ENCODE results near the gene ZRANB2.

ZRANB2 gene

DNA sequence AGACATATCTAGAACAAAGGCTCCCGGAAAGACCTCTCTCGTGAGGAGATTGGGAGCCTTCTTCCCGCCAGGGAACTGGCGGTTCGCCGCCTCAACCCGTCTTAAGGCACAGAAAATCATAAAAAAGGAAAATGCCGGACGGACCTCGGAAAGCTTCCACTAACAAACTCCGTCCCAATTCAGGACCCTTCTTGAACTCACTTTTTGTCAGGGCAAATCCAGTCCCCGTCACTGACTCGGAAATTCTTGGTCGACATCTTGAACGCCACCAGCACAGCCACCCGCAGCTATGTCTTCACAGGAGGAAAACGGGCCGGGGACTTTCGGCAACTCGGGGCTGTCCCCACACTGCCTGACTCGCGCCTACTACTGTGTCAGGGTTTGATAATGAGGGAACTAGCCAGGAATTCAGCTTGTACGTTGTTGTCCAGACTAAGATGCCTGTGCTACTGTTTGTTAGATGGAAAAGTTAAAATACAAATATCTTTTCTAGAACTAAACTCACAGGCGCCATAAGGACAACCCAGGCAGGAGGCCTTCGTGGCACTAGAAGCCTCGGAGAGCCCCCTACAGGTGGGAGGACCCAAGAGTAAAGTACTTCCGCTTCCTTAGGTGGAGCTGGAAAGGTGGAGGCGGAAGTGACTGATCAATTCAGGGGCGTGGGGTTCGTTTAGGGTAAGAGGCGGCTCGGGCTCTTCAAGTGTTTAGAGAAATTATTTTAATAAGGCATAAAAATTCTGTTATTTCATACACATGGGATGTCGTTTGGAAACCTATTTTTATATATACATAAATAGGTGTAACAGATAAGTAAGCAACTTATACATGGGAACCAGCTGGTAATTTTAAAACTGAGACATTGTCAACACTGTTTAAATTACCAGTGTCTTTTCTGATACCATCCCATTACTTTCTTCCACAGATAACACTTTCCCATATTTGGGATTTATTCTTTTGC is at the start of gene ZRANB2:
ZRANB2 (minus strand) TSS at position 297 of the 958 bp plus-strand sequence; CDS start at position 257, 40 bp downstream.
- DNase-seq (ENCODE audit: low read depth in 2 of 2), result peak; percentile 73 to 78

- DNase-seq (ENCODE audit: low read depth in 2 of 2), result no peak
Measured at GRCh38 chr1:71128060-71128459, 47.2 kb upstream of the ZRANB2 start.

- DNase-seq (ENCODE audit: low read depth in 2 of 2), result no peak
Measured at GRCh38 chr1:71118086-71118485, 37.3 kb upstream of the ZRANB2 start.

- no peak for DNase-seq (ENCODE audit: low read depth in 2 of 2)
Measured at GRCh38 chr1:71116729-71117128, 35.9 kb upstream of the ZRANB2 start.

- DNase-seq (ENCODE audit: low read depth in 2 of 2), result no peak
Measured at GRCh38 chr1:71106658-71107322, 26.0 kb upstream of the ZRANB2 start.

GRCh38 chr1:71104417-71104816 is 23.6 kb upstream of the ZRANB2 start:
- DNase-seq (ENCODE audit: low read depth in 2 of 2), result no peak

- no peak for DNase-seq (ENCODE audit: low read depth in 2 of 2)
Measured at GRCh38 chr1:71101839-71102376, 21.1 kb upstream of the ZRANB2 start.

- DNase-seq (ENCODE audit: low read depth in 2 of 2), result no peak
Measured at GRCh38 chr1:71097428-71097827, 16.6 kb upstream of the ZRANB2 start.

GRCh38 chr1:71094913-71095312 is 14.1 kb upstream of the ZRANB2 start:
- no peak for DNase-seq (ENCODE audit: low read depth in 2 of 2)

DNA sequence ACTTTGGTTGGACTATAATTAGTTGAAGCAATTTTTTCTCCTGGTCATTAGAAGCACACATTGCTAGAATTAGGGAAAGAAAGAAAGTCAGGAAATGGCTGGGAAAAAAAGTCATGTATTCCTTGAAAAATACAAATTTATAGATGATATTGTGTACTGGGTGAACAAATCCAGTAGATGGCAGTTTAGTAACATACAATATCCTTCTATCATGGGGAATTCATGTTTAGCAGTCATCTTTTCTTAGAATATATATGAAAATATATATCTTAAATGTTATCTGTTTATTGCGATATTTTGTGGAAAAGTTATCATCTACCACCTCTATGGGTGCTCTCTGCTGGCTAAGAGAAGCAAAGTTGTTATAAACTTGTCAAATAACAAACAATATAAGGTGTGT is 13.1 kb upstream of the ZRANB2 start:
- no peak for DNase-seq (ENCODE audit: low read depth in 2 of 2)

- DNase-seq (ENCODE audit: low read depth in 2 of 2), result no peak
Measured at GRCh38 chr1:71089536-71090270, 8.9 kb upstream of the ZRANB2 start.

GRCh38 chr1:71088645-71089287 is 7.9 kb upstream of the ZRANB2 start:
- no peak for DNase-seq (ENCODE audit: low read depth in 2 of 2)

DNA sequence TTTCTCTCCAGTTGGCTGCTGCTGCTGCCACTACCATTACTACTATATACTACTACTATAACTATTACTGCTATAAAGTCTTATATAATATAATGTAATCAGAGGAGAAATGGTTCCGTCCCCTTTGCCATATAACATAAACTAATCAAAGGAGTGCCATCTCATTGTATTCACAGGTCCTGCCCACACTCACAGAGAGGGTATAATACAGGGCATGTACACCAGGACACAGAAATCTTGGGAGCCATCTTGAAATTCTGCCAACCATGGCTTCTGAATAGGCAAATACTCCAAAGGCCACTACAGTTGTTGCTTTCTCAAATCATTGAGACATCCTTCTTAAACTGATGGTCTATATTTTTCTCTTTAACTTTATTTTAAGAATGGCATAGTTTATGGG is 6.9 kb upstream of the ZRANB2 start:
- DNase-seq (ENCODE audit: low read depth in 2 of 2), result no peak

- no peak for DNase-seq (ENCODE audit: low read depth in 2 of 2)
Measured at GRCh38 chr1:71087060-71087459, 6.2 kb upstream of the ZRANB2 start.

- no peak for DNase-seq (ENCODE audit: low read depth in 2 of 2)
Measured at GRCh38 chr1:71086331-71086730, 5.5 kb upstream of the ZRANB2 start.

GRCh38 chr1:71083271-71083670 is 2.4 kb upstream of the ZRANB2 start:
- DNase-seq (ENCODE audit: low read depth in 2 of 2), result no peak

GRCh38 chr1:71081697-71082080 is 854 bp upstream of the ZRANB2 start:
- no peak for DNase-seq (ENCODE audit: low read depth in 2 of 2)

DNA sequence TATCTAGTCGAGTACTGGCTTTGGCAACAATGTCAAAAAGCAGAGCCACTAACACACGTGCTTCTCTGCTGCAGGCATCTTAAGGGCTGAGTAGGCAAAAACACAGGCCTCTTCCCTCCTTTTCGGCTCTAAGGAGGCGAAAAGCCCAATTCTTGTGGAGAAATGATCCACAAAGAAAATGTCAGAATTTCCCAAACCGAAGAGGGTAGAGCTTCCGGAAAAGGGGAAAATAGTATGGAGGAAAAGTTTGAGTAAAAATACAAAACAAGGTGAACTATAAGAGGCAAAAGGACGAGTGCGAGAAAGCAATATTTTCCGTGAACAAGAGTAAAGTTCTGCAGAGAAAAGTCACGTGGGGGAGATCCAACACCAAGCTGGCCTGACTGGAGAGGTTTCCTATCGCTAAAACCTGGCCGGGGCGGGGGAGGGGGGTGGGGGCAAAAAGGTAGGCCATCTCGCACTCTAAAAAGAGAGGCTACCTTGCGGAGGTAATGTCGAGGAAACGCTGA is 551 bp downstream of the ZRANB2 start:
- DNase-seq (ENCODE audit: low read depth in 2 of 2), result no peak

DNA sequence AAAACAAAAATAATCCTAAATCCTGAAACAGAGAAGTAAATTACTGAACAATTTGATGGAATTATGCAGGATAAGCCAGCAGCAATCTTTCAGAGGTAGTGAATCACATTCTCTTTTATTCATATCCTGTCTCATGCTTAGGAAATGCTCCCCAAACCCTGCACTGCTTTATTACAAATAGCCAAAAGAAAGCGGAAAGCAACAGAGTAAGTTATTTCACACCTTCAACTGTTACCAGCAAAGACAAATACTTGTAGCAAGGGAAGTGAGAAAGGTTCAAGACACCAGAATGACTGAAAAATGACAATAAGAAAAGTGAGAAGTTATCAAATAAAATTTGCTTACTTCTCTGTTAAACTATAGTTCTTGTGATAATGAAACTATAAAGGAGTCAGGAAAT is 6.2 kb downstream of the ZRANB2 start:
- no peak for DNase-seq (ENCODE audit: low read depth in 2 of 2)

- no peak for DNase-seq (ENCODE audit: low read depth in 2 of 2)
Measured at GRCh38 chr1:71072273-71072672, 8.6 kb downstream of the ZRANB2 start.

GRCh38 chr1:71071720-71072119 is 9.1 kb downstream of the ZRANB2 start:
- no peak for DNase-seq (ENCODE audit: low read depth in 2 of 2)

Data from stimulated activated CD8-positive, alpha-beta memory T cell treated with anti-CD3 and anti-CD28 coated beads, Interleukin-2, amount 100 ng/mL, for 1 hour (primary cell).